ENCODE measurements around the gene KDM4B.
"Not testable (repeated sequence)": the region's sequence is repeated elsewhere in the genome, so short reads cannot be mapped to it uniquely, and the experiment has no call there.

Gene KDM4B

DNA sequence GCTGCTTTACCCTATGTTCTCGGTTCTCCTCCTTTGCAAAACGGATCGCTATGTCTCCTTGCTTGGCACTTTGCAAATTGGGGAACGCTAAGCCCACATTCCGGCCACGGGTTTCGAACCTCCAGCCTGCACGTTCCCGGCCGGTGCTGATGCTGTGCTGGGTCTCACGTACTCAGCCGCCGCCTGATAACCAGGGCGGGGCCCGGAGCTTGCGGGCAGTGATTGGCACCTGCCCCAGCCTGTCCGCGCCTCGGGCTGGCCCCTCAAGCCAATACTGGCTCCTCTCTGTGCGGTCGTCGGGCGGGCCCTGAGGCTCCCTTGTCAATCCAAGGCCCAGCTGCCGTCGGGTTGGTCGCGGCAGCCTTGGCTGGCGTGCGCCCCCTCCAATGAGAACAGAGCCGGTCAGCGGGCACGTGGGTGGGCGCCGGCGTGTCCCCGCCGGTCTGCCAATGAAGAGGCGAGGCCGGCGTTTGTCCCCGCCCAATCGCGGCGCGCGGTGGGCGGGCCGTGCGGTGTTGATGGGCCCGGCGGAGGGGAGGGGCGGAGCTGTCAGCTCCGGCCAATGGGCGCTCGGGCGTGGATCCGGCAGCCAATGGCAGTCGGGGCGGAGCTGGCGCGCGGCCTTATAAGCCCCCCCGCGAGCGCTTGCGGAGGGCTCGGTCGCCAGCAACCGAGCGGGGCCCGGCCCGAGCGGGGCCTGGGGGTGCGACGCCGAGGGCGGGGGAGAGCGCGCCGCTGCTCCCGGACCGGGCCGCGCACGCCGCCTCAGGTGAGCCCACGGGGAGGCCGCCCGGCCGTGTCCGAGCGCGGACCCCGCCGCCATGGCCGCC lies at the start of gene KDM4B:
Gene KDM4B, plus strand, starts transcription at position 652 of the 830 bp plus-strand sequence. CDS start 63,778 bp downstream, outside the sequence.
- peak; percentile 100 for DNase-seq

DNA sequence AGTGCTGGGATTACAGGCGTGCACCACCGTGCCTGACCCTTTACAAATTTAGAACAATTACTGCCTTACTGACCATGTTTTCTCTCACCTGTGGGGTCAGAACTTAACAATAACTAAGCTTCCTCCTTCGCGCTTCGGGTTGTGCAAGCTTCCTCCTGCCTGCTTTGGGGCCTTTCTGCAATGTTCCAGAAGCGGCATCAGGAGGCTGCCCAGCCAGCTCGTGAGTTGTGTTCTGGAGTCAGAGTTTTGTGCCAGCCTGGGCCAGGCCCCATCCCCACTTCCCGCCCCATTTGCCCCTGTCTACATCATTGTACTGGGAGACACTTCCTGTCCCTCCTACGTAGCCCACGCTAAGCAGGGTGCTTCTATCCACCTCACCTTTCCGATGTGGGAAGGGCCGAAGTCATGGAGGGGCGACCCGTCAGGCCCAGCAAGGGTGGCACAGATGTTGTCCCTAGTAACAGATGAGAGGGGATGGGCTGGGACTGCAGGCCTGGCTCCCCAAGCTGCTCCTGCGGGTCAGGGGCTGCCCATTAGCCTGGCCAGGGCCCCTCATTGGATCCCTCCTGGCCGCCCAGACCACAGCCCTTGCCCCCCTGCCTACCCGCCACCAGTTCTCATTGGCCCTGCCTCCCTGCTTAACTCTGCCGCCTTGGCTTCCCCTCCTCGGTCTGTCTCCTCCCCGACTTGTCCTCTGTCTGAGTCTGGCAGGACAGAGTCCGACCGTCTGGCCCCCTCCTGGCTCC lies 46.2 kb upstream of the KDM4B start:
- DNase-seq = no peak

DNA sequence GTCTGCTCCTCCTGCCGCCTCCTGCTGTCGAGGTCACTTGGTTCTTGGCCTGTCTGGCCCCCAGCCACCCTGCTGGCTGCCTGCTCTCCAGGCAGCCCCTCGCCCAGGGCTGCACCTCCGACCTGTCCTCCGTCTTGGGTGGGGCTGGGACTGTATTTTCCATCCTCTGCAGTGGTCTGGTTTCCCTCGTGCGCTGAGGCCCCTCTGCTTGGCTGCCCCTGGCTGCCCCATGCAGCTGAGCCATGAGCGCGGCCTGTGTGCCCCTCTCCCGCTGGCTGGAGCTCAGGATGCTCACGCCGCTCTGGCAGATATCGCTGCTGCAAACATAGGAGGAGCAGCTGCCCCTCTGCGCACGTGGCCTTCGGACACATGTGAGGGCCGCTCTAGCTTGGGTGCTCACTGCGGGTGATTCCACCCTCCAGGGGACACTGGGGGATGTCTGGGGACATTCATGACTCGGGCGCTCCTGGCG lies 45.6 kb upstream of the KDM4B start:
- no peak for DNase-seq

DNA sequence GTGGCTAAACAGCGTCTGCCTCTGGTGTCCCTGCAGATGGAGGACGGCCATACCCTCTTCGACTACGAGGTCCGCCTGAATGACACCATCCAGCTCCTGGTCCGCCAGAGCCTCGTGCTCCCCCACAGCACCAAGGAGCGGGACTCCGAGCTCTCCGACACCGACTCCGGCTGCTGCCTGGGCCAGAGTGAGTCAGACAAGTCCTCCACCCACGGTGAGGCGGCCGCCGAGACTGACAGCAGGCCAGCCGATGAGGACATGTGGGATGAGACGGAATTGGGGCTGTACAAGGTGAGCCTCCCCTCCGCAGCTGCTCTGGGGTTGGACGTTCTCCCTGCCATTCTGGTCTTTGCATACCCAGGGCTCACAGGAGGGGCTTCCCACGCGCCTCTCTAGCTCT lies 39.7 kb upstream of the KDM4B start:
- no peak for DNase-seq

DNA sequence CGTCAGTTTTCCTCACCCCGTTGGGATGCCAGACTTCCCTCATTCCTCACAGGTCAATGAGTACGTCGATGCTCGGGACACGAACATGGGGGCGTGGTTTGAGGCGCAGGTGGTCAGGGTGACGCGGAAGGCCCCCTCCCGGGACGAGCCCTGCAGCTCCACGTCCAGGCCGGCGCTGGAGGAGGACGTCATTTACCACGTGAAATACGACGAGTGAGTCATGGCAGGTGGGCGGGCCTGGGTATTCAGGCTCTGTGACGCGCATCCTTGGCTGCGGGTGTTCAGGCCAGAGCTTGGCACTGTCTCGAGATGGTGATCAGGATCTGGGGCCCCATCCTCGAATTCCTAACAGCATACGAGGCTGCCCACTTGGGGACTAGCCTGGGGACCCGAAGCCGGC lies 38.2 kb upstream of the KDM4B start:
- no peak for DNase-seq

DNA sequence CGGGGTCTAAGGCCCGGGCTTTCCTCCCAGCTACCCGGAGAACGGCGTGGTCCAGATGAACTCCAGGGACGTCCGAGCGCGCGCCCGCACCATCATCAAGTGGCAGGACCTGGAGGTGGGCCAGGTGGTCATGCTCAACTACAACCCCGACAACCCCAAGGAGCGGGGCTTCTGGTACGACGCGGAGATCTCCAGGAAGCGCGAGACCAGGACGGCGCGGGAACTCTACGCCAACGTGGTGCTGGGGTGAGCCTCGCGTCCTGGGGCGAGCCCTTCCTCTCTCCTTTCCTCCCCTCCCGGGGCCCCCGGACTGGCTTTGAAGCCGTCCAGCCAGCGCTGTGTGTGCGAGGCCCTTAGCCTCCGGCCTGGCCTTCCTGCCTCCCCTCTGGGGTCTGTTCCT lies 36.2 kb upstream of the KDM4B start:
- no peak for DNase-seq

DNA sequence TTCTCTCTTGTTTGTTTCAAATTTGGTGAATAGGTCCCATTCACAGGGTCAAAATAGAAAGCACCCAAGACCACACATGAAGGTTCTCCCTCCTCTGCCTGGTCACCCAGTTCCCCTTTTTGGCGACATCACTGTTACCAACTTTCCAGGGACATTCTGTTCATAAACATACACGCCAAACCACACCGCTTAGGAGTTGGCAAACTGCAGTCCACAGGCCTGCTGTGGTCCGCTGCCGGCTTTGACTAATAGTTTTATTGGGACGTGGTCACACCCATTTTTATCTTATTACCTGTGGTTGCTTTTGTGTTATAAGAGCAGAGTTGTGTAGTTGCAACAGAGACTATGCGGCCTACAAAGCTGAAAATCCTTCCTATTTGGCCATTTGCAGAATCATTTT lies 35.4 kb upstream of the KDM4B start:
- DNase-seq = no peak

DNA sequence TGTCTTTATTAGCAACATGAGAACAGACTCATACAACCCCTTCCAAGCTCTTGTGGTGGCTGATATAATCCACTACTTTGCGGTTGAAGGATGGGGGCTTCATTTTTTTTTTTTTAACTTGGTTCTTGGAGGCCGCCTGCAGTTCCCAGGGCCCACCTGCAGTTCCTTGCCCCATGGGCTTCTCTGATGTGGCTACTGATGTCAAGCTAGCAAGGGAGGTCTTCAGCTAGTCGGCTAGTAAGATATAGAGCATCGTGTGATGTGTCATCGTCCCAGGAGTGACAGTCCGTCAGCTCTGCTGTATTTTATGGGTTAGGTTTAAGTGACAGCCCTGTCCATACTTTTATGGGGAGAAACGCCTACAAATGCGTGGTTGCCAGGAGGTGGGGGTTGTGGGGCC lies 33.5 kb upstream of the KDM4B start:
- no peak for DNase-seq

DNA sequence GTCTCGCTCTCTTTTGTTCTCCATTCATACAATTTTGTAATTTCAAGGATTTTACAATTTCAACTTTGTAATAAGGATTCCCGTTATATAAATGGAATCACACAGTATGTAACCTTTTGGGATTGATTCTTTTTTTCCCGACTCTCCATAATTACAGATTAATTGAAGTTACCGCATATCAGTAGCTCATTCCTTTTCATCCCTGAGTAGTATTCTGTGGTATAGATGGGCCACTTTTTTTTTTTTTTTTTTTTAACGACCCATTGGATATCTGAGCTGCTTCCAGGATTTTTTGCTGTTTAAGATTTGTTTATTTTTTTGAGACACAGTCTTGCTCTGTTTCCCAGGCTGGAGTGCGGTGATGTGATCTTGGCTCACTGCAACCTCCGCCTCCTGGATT lies 31.9 kb upstream of the KDM4B start:
- no peak for DNase-seq

DNA sequence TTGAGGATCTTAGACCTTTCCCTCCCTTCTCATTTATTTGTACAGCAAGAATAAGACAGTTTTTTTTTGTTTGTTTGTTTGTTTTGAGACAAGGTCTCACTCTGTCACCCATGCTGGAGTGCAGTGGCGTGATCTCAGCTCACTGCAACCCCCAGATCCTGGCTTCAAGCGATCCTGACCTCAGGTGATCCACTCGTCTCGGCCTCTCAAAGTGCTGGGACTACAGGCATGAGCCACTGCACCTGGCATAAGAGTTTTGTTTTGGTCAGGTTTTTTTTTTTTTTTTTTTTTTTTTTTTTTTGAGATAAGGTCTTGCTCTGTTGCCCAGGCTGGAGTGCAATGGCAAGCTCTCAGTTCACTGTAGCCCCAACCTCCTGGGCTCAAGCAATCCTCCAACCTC lies 30.5 kb upstream of the KDM4B start:
- DNase-seq = not testable (repeated sequence)

DNA sequence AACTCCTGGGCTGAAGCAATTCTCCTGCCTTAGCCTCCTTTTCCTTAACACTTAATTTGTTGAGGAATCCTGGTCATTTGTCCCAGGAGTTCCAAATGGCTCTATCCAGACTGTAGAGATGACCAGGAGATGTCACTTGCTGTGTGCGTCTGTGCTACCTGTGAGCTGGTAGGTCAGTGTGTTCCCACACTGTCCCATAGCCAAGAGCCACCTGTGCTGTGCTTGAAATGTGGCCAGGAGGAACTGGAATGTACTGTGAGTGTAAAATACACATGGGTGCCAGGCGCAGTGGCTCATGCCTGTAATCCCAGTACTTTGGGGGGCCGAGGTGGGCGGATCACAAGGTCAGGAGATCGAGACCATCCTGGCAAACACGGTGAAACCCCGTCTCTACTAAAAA lies 29.4 kb upstream of the KDM4B start:
- no peak for DNase-seq

DNA sequence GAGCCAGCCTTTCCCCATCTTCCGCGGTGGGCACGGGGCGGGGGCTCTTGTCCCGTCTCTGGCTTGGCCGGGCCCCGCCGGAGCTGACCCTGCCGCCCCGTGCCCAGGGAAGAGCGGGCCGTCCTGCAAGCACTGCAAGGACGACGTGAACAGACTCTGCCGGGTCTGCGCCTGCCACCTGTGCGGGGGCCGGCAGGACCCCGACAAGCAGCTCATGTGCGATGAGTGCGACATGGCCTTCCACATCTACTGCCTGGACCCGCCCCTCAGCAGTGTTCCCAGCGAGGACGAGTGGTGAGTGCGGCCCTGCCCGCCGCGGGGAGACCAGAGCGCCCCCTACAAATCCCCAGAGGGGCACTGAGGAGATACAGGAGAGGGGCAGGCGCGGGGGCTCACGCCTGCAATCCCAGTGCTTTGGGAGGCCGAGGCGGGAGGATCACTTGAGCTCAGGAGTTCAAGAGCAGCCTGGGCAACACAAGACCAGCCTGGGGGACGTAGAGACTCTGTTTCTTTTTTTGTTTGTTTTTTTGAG lies 27.2 kb upstream of the KDM4B start:
- DNase-seq = not testable (repeated sequence)

DNA sequence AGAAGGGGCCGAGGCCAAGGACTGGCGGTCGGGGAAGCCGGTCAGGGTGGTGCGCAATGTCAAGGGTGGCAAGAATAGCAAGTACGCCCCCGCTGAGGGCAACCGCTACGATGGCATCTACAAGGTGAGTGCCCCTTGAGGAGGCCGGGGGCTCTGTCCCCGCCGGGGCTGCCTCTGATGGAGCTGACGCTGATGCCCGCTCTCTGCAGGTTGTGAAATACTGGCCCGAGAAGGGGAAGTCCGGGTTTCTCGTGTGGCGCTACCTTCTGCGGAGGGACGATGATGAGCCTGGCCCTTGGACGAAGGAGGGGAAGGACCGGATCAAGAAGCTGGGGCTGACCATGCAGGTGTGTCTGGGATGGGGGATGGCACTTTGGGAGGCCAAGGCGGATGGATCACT lies 18.3 kb upstream of the KDM4B start:
- DNase-seq = not testable (repeated sequence)

DNA sequence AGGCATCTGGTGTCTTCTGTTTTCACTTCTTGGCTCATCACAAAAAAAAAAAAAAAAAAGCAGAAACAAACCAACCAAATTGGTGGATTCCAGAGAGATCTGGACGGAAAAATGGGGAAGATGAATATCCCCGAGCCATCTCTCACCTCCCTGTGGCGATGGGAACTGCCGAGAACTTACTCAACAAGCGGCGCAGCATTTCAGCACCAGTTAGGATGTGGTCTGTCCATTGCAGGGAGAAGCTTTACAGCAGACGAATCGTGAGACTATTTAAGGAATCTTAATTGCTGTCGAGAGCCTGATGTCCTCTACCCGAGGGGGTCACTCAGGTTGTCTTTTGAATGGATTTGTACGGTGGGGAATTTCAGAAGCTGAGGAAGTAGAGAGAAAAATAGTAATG lies 17.3 kb upstream of the KDM4B start:
- no peak for DNase-seq

DNA sequence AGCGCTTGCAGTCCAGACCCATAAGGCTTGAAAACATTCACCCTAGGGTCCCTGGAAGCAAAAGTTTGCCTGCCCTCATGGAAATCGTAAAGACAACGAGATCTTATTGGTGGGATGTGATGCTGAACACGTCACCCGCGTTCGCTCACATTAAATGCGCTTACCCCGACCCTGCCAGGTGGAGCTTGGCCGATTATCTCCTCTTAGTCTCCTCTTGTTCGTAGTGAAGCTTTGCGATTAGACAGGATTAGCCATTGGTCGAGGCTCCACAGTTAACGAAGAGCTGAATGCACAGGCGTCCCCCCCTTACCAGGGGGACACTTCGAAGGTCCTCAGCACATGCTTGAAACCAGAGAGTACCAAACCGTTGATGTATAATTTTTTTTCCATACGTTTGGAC lies 16.0 kb upstream of the KDM4B start:
- no peak for DNase-seq

DNA sequence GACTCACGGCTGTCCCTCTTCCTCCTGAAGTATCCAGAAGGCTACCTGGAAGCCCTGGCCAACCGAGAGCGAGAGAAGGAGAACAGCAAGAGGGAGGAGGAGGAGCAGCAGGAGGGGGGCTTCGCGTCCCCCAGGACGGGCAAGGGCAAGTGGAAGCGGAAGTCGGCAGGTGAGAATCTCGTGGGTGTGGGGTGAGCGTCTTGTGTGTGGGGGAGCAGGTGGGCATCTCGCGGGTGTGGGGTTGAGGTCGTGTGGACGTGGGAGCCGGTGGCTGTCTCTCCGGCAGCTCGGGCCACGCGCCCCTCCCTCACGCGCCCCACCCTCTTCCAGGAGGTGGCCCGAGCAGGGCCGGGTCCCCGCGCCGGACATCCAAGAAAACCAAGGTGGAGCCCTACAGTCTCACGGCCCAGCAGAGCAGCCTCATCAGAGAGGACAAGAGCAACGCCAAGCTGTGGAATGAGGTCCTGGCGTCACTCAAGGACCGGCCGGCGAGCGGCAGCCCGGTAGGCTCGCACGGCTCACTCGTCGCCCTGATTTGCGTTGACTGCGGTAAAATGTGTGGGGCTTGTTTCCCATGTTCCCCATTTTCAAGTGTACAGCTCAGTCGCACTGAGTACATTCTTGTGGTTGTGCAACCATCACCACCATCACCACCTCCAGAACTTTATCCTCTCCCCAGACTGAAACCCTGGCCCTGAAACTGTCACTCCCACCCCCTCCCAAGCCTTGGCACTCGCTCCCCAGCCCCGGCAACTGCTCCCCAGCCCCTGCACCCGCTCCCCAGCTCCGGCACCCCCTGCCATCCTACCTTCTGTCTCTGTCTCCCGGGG lies 14.4 kb upstream of the KDM4B start:
- DNase-seq = not testable (repeated sequence)

DNA sequence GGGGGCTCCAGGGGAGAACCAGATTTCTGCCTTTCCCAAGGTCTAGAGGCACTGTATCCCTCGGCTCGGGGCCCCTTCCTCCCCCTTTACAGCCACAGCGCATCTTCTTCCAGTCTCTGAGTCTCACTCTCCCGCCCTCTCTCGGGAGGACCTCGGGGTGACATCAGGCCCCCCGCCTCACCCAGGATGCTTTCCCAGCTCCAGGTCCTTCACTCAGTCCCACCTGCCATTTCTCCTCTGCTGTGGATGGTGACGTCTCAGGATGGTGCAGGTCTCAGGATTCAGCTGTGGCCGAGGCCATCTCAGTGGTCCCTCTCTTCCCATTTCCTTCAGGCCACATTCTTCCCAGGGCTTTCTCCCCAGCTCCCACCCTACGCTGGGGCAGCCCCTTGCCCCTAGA lies 13.6 kb upstream of the KDM4B start:
- DNase-seq = no peak

DNA sequence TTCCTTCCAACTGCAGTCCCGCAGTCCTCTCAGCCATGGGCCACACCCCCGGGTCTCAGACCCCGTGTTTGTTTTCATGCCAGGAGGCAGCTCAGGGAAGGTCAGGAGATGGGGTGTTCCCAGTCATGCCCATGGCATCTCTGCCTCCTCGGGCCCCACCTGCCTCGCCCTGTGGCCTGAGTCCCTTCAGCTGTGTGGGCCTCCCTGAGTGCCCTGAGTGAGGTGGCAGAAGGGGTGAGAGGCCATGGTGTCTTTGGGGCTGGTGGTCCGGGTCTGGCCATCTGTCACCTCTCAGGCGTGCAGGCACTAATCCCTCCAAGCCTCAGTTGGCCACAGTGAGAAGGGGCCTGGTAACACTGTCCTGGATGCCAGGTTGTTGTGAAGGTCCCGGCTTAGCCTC lies 10.9 kb upstream of the KDM4B start:
- DNase-seq = no peak

DNA sequence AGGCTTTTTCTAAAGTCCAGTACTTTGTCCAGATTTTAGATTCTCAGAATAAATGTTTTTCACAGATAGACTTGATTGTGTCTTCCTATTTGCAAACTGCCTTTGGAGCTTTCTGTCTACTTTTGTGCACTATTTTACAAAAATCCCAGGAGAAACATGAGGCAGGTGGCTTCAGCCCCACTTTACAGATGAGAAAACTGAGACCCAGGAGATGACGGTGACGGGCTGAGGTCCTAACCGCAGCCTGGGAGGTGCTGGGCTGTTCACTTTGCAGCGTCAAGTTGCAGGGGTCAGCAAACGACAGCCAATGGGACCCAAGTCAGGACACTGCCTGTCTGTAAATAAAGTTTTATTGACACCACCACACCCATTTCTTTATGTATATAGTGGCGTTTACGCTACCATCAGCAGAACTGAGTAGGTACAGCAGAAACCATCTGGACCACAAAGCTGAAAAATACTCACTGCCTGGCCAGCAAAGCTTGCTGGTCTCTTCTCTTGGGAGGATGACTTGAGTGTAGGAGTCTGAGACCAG lies 6.8 kb upstream of the KDM4B start:
- no peak for DNase-seq

DNA sequence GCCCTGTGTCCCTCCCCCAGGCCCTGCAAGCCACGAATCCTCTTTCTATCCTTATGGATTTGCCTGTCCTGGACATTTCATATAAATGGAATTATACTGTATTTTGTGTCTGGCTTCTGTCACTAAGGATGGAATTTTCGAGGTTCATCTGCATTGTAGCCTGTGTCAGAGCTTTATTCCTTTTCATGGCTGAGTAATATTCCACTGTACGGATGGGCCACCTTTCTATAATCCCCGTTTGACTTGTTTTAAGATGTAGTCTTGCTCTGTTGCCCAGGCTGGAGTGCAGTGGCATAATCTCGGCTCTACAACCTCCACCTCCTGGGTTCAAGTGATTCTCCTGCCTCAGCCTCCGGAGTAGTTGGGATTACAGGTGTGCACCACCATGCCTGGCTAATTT lies 3.9 kb upstream of the KDM4B start:
- DNase-seq = no peak

DNA sequence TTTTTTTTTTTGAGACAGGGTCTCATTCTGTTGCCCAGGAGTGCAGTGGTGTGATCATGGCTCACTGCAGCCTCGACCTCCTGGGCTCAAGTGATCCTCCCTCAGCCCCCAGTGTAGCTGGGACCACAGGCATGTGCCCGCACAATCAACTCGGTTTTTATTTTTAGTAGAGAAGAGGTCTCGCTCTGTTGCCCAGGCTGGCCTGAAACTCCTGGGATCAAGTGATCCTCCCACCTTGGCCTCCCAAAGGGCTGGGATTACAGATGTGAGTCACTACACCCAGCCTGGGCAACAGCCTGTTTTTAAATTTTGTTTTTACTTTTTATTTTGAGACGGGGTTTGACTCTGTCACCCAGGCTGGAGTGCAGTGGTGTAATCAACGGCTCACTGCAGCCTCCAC lies 2.3 kb upstream of the KDM4B start:
- no peak for DNase-seq

DNA sequence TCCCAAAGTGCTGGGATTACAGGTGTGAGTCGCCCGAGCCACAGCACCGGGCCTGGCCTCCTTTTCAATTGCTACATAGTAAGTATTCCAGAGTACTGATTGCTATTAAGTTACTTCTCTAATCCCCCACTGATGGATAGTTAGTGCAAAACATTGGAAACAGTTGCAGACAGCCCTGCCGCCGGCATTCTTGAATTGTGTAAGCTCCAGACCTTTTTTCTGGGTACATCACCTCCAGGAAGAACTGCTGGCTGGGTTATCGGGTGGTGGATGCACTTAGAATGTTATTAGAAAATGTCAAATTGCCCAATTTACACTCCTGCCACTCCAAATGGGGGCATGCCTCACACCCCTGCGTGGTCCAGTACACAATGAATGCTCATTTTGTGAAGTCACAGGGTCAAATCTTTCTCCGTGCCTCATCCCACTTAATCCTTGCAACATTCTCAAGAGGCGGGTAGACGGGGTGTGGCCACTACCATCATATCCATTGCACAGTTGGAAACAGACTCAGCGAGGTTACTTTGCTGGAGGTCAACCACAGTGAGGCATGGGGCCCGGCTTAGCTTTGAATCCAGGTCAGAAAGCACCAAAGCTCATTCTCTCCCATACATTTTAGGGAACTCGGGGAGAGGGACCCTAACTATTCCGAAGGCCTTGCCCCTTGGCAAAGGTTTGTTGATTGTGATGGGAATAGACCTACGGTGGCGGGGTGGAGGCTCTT lies 1.0 kb upstream of the KDM4B start:
- DNase-seq = no peak

All from right hindlimb (tissue), 1 donor.